PC-9 (cell line): Measurements from ENCODE around the gene PGS1.

ENCODE experiments used
- EZH2 ChIP-seq: fragments of 200-600 bp; sonication (generic); IDR thresholded peaks from 2 replicates; pipeline ENCODE4 v1.8.0; 2017; ENCODE audit warnings: antibody characterized with exemption, low read depth
- TF ChIP-seq, protein P1 (sequence below): fragments of 200-600 bp; sonication (generic); conservative IDR thresholded peaks from 2 replicates; pipeline ENCODE4 v1.6.1; 2017; ENCODE audit warnings: mixed run types, antibody characterized with exemption, mild to moderate bottlenecking, moderate library complexity

- TF ChIP-seq, protein P1, sequence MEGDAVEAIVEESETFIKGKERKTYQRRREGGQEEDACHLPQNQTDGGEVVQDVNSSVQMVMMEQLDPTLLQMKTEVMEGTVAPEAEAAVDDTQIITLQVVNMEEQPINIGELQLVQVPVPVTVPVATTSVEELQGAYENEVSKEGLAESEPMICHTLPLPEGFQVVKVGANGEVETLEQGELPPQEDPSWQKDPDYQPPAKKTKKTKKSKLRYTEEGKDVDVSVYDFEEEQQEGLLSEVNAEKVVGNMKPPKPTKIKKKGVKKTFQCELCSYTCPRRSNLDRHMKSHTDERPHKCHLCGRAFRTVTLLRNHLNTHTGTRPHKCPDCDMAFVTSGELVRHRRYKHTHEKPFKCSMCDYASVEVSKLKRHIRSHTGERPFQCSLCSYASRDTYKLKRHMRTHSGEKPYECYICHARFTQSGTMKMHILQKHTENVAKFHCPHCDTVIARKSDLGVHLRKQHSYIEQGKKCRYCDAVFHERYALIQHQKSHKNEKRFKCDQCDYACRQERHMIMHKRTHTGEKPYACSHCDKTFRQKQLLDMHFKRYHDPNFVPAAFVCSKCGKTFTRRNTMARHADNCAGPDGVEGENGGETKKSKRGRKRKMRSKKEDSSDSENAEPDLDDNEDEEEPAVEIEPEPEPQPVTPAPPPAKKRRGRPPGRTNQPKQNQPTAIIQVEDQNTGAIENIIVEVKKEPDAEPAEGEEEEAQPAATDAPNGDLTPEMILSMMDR, result no peak
- no peak for TF ChIP-seq EZH2
These were observed 608 bp upstream of the PGS1 start for GRCh38 chr17:78377858-78378224.
